Activated naive CD4-positive, alpha-beta T cell treated with anti-CD3 and anti-CD28 coated beads, Interleukin-2, amount 50 U/mL, for 16 hours (primary cell): Measurements from ENCODE around the gene APOBEC3G.
A peak's percentile ranks its signal among the peaks of the same experiment; 100 is the strongest.

Experiments
- DNase-seq: peaks from one replicate; pipeline ENCODE4 v3.0.0-alpha.2; 2020

APOBEC3G gene

DNA sequence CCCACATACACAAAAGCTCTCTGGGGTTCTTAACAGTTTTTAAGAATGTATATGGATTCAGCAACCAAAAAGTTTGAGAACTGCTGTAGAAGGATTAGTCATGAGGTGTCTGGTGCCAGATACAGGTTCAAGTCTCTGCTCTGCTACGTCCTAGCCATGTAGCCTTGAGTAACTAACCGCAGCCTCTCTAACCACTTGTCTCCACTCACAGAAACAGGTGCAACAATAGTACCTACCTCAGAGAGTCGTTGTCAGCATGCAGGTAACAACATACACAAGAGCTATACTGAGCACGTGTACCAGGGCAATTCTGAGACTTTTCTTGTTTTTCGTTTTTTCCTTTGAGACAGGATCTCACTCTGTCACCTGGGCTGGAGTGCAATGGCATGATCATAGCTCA is 48.5 kb downstream of the APOBEC3G start:
- no peak for DNase-seq

DNA sequence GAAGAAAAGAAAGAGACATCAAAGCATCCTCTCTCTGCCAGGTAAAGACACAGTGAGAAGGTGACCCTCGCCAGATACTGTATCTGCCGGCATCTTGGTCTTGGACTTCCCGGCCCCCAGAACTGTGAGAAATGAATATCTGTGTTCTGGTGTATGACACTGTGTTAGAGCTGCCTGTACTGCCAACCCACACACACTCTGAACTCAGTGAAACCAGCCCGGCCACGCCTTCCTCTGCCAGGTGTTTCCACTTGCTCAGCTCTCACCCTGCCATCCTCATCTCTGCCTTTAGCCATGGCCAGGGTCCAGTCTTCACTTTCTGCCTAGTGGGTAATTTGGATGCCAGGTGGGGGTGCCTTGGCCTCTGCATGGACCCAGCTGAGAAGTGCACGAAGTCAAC is 51.4 kb downstream of the APOBEC3G start:
- DNase-seq, result no peak

DNA sequence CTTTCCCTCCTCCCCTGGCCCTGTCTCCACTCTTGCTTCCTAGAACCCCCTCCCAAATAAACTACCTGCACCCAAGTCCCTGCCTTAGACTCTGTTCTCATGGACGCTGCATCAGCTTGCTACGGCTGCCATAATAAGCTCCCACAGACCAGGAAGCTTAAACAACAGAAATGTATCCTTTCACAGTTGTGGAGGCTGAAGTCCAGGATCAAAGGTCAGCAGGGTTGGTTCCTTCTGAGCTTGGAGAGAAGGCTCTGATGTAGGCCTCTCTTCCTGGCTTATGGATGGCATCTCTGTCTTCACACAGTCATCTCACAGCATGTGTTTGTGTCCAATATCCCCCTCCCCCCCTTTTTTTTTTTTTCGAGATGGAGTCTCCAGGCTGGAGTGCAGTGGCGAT is 52.0 kb downstream of the APOBEC3G start:
- no peak for DNase-seq

DNA sequence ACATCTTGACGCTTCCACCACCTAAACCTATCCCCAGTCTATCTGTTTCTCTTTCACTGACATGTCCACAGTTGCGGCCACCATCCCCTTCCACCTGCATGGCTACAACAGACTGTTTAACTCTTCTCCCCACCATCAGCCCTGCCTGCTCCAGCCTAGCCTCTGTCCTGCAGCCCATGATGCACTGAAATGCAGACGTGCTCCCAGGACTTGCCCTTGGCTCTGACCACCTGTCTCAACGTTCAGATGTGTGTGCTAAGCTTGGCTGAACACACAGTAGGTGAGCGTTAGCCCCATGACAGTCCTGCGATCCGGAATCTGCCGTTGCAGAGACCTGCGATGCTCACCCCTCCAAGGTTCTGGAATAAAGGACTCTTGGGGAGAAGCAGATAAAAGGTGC is 52.7 kb downstream of the APOBEC3G start:
- no peak for DNase-seq

DNA sequence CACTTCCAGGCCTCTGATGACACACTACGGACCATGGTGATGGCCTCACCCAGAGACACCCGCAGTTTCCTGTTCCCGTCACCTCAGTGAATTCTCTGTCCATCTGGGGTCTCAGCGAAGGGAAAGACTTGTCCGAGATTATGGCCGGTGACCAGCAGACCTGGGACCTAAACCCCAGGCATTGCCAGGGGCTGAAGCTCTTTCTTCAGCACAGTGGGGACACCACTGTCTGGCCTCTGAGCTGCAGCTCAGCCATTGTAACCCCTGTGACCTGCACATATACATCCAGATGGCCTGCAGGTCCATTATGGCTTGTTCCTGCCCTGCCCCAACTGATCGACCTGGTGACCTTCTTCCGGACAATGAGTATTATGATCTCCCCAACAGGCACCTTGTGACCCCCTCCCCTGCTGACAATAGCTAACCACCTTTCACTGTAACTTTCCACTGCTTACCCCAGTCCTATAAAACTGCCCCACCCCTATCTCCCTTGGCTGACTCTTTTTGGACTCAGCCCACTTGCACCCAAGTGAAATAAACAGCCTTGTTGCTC is 53.2 kb downstream of the APOBEC3G start:
- no peak for DNase-seq

DNA sequence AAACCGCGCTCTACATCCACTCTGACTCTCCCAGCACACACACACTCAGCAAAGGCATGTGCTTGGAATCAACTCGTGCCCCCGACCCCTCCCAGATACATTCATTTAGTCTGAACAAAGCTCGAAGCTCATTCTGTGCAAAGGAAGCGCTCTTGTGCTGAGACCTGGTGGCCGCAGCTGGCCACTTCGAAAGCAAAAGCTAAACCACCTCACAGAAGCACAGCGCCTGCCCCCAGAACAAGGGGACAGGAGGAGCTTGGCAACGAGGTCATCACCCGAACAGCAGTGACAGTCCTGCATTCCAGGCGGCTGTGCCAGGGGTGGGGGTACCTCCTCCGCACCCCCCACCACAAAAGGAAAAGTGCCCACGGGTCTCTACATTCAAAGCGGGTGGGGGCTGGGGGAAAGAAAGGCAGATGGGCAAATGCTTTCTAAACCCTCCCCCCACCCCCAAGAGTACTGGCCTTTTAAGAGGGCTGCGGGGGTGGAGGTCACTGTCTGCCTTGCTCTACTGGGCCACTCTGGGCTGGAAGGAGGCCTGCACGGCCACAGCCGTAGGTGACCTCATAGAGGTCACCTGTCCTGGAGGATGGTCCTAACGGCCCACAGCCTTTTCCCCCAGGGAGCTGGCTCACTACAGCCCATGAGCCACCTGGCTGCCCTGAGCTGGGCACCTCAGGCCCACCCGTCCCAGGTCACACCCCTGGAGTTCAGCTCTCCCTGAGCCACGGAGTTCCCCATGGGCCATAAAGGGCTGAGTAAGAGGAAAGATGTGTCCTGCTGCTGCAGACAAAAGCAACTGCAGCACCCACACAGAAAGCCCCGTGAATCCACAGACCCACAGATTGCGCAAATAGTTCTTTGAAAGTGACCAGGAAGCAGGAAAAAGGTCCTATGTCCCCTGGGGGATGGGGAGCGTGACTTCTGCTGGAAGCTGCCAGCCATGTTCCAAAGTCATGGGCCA is 54.1 kb downstream of the APOBEC3G start:
- DNase-seq, result no peak

DNA sequence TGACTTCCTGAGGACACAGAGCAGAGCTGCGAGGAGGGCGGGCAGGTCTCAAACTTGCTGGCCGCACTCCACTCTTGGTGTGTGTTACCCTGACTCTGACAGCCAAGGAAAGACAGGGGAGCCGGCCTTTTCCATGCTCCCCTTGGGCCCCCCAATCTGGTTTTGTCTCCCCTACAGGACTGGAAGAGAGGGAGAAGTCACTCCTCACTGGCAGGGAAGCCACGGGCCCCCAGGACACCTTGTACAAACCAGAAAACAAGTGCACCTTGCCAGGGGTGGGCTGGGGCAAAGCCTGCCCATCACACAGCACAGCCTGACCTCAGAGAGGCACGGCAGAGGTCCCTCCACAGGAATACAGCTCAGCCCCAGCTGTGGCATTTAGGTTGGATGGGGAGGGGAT is 55.2 kb downstream of the APOBEC3G start:
- no peak for DNase-seq

DNA sequence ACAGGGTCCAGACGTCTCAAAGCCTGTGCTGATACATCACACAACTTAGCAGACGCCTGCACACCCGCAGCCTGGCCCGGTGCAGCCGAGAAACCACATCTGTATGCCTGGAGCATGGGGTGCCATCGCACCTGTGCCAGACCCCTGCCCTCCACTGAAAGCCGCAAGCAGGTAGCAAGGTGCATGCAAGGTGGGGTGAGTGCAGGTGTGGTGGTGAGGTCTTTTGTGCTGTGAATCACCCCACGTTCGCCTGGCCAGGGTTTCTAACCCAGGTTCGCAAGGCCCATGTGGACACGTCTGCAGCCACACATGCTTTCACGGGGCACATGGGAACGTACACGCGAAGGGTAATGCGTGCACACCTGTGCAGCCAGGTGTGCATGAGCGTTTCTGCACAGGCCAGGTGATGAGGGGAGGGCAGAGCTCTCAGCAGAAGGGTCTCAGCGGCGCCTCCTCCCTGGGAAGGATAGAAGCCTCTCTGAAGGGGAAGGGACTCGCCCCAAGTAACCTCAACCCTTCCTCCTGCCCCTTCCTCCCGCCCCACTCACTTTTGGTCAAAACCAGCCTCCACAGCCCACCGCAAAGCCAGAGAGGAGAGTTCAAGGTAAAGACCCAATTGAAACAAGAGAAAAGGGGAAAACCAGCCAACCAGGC is 55.9 kb downstream of the APOBEC3G start:
- no peak for DNase-seq

DNA sequence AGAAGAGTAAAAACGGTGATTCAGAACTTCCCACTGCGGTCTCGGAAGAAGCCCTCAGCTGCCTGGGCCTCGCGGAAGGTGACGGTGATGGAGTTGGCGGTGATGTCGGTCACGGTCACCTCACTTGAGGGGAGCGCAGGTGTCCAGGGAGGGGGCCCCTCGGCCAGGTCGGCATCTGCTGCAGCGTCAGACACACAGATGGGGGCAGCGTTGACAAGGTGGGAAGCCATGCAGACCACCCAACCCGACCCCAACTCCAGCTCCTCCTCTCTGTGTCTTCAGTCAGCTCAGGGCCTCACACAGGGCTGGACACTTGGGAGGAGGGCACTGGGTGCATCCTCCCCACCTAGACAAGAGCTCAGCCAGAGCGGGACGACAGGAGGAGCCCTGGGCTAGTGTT is 56.8 kb downstream of the APOBEC3G start:
- no peak for DNase-seq

DNA sequence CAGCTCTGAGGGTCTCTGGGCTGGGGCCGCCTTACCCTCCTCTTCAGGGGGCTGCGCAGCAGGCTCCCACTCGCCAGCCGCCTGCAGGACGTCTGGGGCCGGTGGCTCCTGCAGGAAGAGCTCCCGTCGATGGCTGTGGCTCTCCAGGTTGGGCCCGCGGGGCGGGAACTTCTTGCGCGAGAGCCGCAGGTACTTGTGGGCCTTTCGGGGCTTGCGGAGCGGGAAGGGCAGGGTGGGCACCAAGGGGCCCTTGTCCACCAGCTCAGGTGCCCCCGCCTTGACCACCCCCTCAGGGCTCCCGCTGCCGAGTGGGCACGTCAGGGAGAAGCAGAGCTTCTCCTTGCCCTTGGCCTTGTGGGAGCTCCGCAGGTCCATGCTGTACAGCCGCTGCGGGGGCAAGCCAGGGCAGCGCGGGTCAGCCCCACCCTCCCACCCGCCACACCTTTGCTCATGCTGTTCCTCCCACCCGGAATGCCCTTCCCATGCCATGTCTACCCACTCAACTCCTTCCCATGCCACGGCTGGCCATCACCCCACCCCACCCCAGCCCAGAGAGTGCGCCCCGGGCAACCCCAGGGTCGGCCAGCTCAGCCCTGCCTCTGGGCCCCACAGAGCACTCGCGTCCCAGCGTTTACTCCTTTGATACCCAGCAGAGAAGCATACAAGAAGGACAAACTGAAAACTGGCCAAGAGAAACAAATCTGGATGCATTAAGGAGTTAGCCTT is 57.5 kb downstream of the APOBEC3G start:
- no peak for DNase-seq

DNA sequence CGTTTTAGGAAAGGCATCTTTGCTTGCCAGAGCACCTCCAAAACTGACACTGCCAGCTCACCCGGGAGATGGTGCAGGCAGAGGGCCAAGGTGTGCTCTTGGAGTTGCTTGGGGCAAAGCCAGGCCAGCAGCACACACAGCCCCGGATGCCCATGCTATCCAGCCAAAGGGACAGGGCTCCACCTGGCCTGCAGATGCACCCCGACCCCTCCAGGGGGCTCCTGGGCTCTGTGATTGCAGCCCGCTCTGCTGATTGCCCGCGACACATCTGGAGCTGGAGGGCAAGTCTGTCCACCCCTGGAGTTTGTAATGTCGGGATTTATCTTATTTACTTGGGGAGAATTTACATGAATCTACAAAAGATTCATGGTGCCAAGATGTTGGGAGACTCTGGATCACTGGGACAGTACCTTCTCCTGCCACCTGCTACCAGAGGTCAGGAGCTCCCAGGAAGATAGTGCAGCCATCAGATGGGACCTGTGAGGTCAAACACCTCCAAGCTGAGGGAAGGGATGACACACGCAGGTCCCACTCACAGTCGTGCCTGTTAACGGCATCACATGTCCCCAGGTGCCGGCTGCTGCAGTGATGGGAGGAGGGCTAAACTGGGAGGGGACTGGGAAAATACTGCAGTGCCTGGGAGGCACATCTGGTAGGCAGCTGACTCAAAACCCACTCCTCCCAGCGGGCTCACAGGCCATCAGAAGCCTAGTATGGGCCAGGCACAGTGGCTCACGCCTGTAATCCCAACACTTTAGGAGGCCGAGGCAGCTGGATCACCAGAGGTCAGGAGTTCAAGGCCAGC is 58.2 kb downstream of the APOBEC3G start:
- peak; percentile 51 for DNase-seq

DNA sequence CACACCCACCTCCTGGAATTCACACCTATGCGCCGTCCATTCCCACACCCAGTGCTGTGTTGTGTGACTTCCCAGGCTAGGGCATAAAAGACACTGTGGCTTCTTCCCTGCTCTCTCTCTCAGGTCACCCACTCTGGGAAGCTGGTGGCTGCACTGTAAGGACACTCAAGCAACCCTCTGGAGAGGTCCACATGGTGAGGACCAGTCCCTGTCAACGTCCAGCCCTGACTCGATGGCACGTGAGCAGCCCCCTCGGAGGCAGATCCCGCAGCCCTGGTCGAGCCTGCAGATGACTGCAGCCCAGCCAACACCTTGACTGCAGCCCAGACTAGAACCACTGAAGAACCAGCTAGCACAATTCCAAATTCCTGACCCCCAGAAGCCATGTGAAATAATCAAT is 59.2 kb downstream of the APOBEC3G start:
- no peak for DNase-seq
